CD4-positive, CD25-positive, alpha-beta regulatory T cell (primary cell): ENCODE measurements around the gene APIP. TPM values are rescaled to one million over a fixed set of nuclear protein-coding genes. Genes with fewer than 3 reads are reported as not detected.

Source experiments
- ATAC-seq, 2 donors: fragments of 150-1000 bp; cut with Tn5 transposase; one replicate each; pipeline ENCODE4 v1.10.0; 2021; ENCODE audit warnings: low read depth in 2 of 2, moderate number of reproducible peaks in 2 of 2, moderate library complexity in 1 of 2
- DNase-seq, 3 donors: peaks; one replicate each; pipeline versions ENCODE4 v3.0.0 to v3.0.0-alpha.2; 2012 to 2022; ENCODE audit warnings: mixed read lengths in 1 of 3
- H3K27ac ChIP-seq: one replicate; pipeline ENCODE4 v1.7.0; 2013; ENCODE audit warnings: mild to moderate bottlenecking, low read length; ENCODE audit not compliant: insufficient read depth, poor library complexity, severe bottlenecking
- H3K27me3 ChIP-seq: one replicate; pipeline ENCODE4 v1.7.0; 2013; ENCODE audit warnings: low read length; ENCODE audit not compliant: control insufficient read depth, insufficient read depth
- H3K36me3 ChIP-seq: one replicate; pipeline ENCODE4 v1.7.0; 2013; ENCODE audit warnings: mild to moderate bottlenecking, low read length, moderate library complexity; ENCODE audit not compliant: control insufficient read depth, insufficient read depth
- H3K4me1 ChIP-seq: 2 replicates; pipeline ENCODE4 v1.7.0; 2013; ENCODE audit warnings: mild to moderate bottlenecking, low read length; ENCODE audit not compliant: insufficient read depth, control insufficient read depth, poor library complexity, severe bottlenecking
- H3K4me3 ChIP-seq: one replicate; pipeline ENCODE4 v1.7.0; 2013; ENCODE audit warnings: low read depth, mild to moderate bottlenecking, low read length, moderate library complexity
- H3K9me3 ChIP-seq, 2 experiments: 1 replicate in 1 of 2; 2 replicates in 1 of 2; pipeline ENCODE4 v1.7.0; 2013; ENCODE audit warnings: low read length in 2 of 2, mild to moderate bottlenecking in 1 of 2, moderate library complexity in 1 of 2; ENCODE audit not compliant: control insufficient read depth in 2 of 2
- H3K27ac Mint-ChIP-seq, 3 donors: one replicate each; pipeline ENCODE4 v1.8.0; 2020 to 2022; ENCODE audit warnings: mild to moderate bottlenecking in 3 of 3, mixed read lengths in 3 of 3, moderate library complexity in 2 of 3
- H3K27me3 Mint-ChIP-seq: one replicate; pipeline ENCODE4 v1.8.0; 2022; ENCODE audit warnings: mild to moderate bottlenecking, mixed read lengths
- H3K36me3 Mint-ChIP-seq: one replicate; pipeline ENCODE4 v1.8.0; 2020; ENCODE audit warnings: mixed read lengths
- H3K4me1 Mint-ChIP-seq, 4 donors: one replicate each; pipeline ENCODE4 v1.8.0; 2020 to 2022; ENCODE audit warnings: mixed read lengths in 4 of 4, mild to moderate bottlenecking in 1 of 4
- H3K4me3 Mint-ChIP-seq, 4 donors: one replicate each; pipeline ENCODE4 v1.8.0; 2020 to 2022; ENCODE audit warnings: mild to moderate bottlenecking in 4 of 4, mixed read lengths in 4 of 4, moderate library complexity in 3 of 4
- H3K9me3 Mint-ChIP-seq, 7 donors: one replicate each; pipeline ENCODE4 v1.8.0; 2020 to 2022; ENCODE audit warnings: mixed read lengths in 7 of 7, mild to moderate bottlenecking in 3 of 7, moderate library complexity in 2 of 7
- polyA plus RNA-seq, 4 donors: library from polyadenylated mRNA; unstranded; fragments of 300-500 nt; fragmentation: Illumina TruSeq; gene quantifications; one replicate each; pipeline ENCODE4 v1.2.3, GENCODE V29; 2021
- total RNA-seq: library from RNA; stranded (reverse); gene quantifications from one replicate; pipeline ENCODE4 v1.2.3, GENCODE V29; 2022

Gene APIP
- total and polyA plus RNA-seq, 5 donors from 2014 or later = 13.6 to 26.9 (median 19.7) TPM

GRCh38 chr11:34877375-34877975 is 38.7 kb downstream of the APIP start:
- DNase-seq (no peak), ATAC-seq (no peak)
- peaks cover 23% of the 10 kb centered on the region for H3K36me3 Mint-ChIP-seq
- Histone ChIP-seq H3K4me1 (no peaks in the 10 kb centered on the region), H3K4me3 (no peak overlapping the region), H3K27me3 (no peaks in the 10 kb centered on the region), H3K9me3 (no peaks in the 10 kb centered on the region), H3K36me3 (peaks cover 6% of the 10 kb centered on the region), H3K27ac (no peak overlapping the region)
- H3K9me3 Mint-ChIP-seq = peaks cover 0 to 2% (median 0%) of the 10 kb centered on the region in 7 donors
- no peaks in the 10 kb centered on the region for H3K27me3 Mint-ChIP-seq
- peaks cover 0 to 5% (median 0%) of the 10 kb centered on the region in 4 donors for H3K4me1 Mint-ChIP-seq
- no peak overlapping the region for H3K27ac Mint-ChIP-seq
- no peak overlapping the region for H3K4me3 Mint-ChIP-seq

GRCh38 chr11:34874202-34874601 is 42.0 kb downstream of the APIP start:
- H3K27ac ChIP-seq = no peak overlapping the region
- H3K9me3 Mint-ChIP-seq = peaks cover 0 to 1% (median 0%) of the 10 kb centered on the region in 7 donors
- H3K4me1 Mint-ChIP-seq = peaks cover 0 to 5% (median 1%) of the 10 kb centered on the region in 4 donors
- H3K36me3 ChIP-seq = peaks cover 2% of the 10 kb centered on the region
- no peak overlapping the region for H3K27ac Mint-ChIP-seq
- H3K4me1 ChIP-seq = no peaks in the 10 kb centered on the region
- no peaks in the 10 kb centered on the region for H3K9me3 ChIP-seq
- H3K27me3 ChIP-seq = no peaks in the 10 kb centered on the region
- H3K36me3 Mint-ChIP-seq = peaks cover 18% of the 10 kb centered on the region
- no peak overlapping the region for H3K4me3 Mint-ChIP-seq
- no peak overlapping the region for H3K4me3 ChIP-seq
- DNase-seq (no peak), ATAC-seq (no peak)
- no peaks in the 10 kb centered on the region for H3K27me3 Mint-ChIP-seq

GRCh38 chr11:34870548-34871196 is 45.5 kb downstream of the APIP start:
- no peaks in the 10 kb centered on the region for H3K36me3 ChIP-seq
- no peak overlapping the region for H3K27ac Mint-ChIP-seq
- peaks cover 18% of the 10 kb centered on the region for H3K36me3 Mint-ChIP-seq
- no peak overlapping the region for H3K4me3 Mint-ChIP-seq
- no peaks in the 10 kb centered on the region for H3K27me3 ChIP-seq
- H3K27me3 Mint-ChIP-seq = no peaks in the 10 kb centered on the region
- no peaks in the 10 kb centered on the region for H3K9me3 ChIP-seq
- ATAC-seq (no peak), DNase-seq (no peak)
- H3K4me1 Mint-ChIP-seq = peaks cover 0 to 2% (median 0%) of the 10 kb centered on the region in 4 donors
- no peak overlapping the region for H3K4me3 ChIP-seq
- H3K9me3 Mint-ChIP-seq = peaks cover 0 to 4% (median 0%) of the 10 kb centered on the region in 7 donors
- H3K27ac ChIP-seq = no peak overlapping the region
- H3K4me1 ChIP-seq = no peaks in the 10 kb centered on the region

- Histone ChIP-seq H3K27ac (no peak overlapping the region), H3K4me1 (no peaks in the 10 kb centered on the region), H3K4me3 (no peak overlapping the region), H3K36me3 (no peaks in the 10 kb centered on the region), H3K9me3 (no peaks in the 10 kb centered on the region), H3K27me3 (no peaks in the 10 kb centered on the region)
- no peak overlapping the region for H3K4me3 Mint-ChIP-seq
- DNase-seq = peak in 1 of 3 donors; percentile 11
- no peak for ATAC-seq
- peaks cover 0 to 4% (median 0%) of the 10 kb centered on the region in 7 donors for H3K9me3 Mint-ChIP-seq
- peaks cover 0 to 2% (median 0%) of the 10 kb centered on the region in 4 donors for H3K4me1 Mint-ChIP-seq
- H3K27ac Mint-ChIP-seq = no peak overlapping the region
- H3K27me3 Mint-ChIP-seq = peaks cover 3% of the 10 kb centered on the region
- H3K36me3 Mint-ChIP-seq = peaks cover 5% of the 10 kb centered on the region
These were observed 46.8 kb downstream of the APIP start for GRCh38 chr11:34869425-34869824.

GRCh38 chr11:34866375-34866774 is 49.8 kb downstream of the APIP start:
- no peaks in the 10 kb centered on the region for H3K4me1 ChIP-seq
- H3K27me3 Mint-ChIP-seq = peaks cover 5% of the 10 kb centered on the region
- H3K4me3 Mint-ChIP-seq = no peak overlapping the region
- H3K27me3 ChIP-seq = no peaks in the 10 kb centered on the region
- H3K9me3 ChIP-seq = no peaks in the 10 kb centered on the region
- peaks cover 0 to 4% (median 0%) of the 10 kb centered on the region in 7 donors for H3K9me3 Mint-ChIP-seq
- ATAC-seq = no peak
- peaks cover 0 to 2% (median 0%) of the 10 kb centered on the region in 4 donors for H3K4me1 Mint-ChIP-seq
- H3K27ac ChIP-seq = no peak overlapping the region
- no peak for DNase-seq
- H3K27ac Mint-ChIP-seq = no peak overlapping the region
- H3K4me3 ChIP-seq = no peak overlapping the region
- H3K36me3 Mint-ChIP-seq = peaks cover 3% of the 10 kb centered on the region
- H3K36me3 ChIP-seq = no peaks in the 10 kb centered on the region

GRCh38 chr11:34865261-34865660 is 50.9 kb downstream of the APIP start:
- peaks cover 0 to 2% (median 0%) of the 10 kb centered on the region in 4 donors for H3K4me1 Mint-ChIP-seq
- ATAC-seq = no peak
- no peaks in the 10 kb centered on the region for H3K27me3 ChIP-seq
- no peaks in the 10 kb centered on the region for H3K36me3 ChIP-seq
- peaks cover 3% of the 10 kb centered on the region for H3K36me3 Mint-ChIP-seq
- peaks cover 5% of the 10 kb centered on the region for H3K27me3 Mint-ChIP-seq
- H3K4me3 Mint-ChIP-seq = no peak overlapping the region
- no peaks in the 10 kb centered on the region for H3K9me3 ChIP-seq
- no peak overlapping the region for H3K27ac Mint-ChIP-seq
- peaks cover 0 to 4% (median 0%) of the 10 kb centered on the region in 7 donors for H3K9me3 Mint-ChIP-seq
- H3K27ac ChIP-seq = no peak overlapping the region
- no peaks in the 10 kb centered on the region for H3K4me1 ChIP-seq
- H3K4me3 ChIP-seq = no peak overlapping the region
- no peak for DNase-seq

- DNase-seq = no peak
- no peaks in the 10 kb centered on the region for H3K36me3 Mint-ChIP-seq
- peaks cover 0 to 3% (median 0%) of the 10 kb centered on the region in 7 donors for H3K9me3 Mint-ChIP-seq
- H3K27me3 Mint-ChIP-seq = peaks cover 5% of the 10 kb centered on the region
- no peaks in the 10 kb centered on the region for H3K9me3 ChIP-seq
- H3K4me3 ChIP-seq = no peak overlapping the region
- ATAC-seq = no peak
- no peaks in the 10 kb centered on the region for H3K4me1 Mint-ChIP-seq
- H3K27me3 ChIP-seq = no peaks in the 10 kb centered on the region
- H3K27ac Mint-ChIP-seq = no peak overlapping the region
- no peak overlapping the region for H3K27ac ChIP-seq
- H3K4me3 Mint-ChIP-seq = no peak overlapping the region
- H3K4me1 ChIP-seq = no peaks in the 10 kb centered on the region
- no peaks in the 10 kb centered on the region for H3K36me3 ChIP-seq
These were observed 51.8 kb downstream of the APIP start for GRCh38 chr11:34864424-34864823.

GRCh38 chr11:34863048-34863447 is 53.1 kb downstream of the APIP start:
- no peak overlapping the region for H3K4me3 ChIP-seq
- H3K9me3 Mint-ChIP-seq = no peaks in the 10 kb centered on the region
- H3K9me3 ChIP-seq = no peaks in the 10 kb centered on the region
- no peak for DNase-seq
- no peaks in the 10 kb centered on the region for H3K4me1 ChIP-seq
- no peak for ATAC-seq
- H3K27ac ChIP-seq = no peak overlapping the region
- H3K27me3 ChIP-seq = no peaks in the 10 kb centered on the region
- H3K4me1 Mint-ChIP-seq = no peaks in the 10 kb centered on the region
- no peaks in the 10 kb centered on the region for H3K36me3 ChIP-seq
- H3K27me3 Mint-ChIP-seq = peaks cover 5% of the 10 kb centered on the region
- H3K27ac Mint-ChIP-seq = no peak overlapping the region
- no peak overlapping the region for H3K4me3 Mint-ChIP-seq
- no peaks in the 10 kb centered on the region for H3K36me3 Mint-ChIP-seq
